HG03575 (cell line): ENCODE measurements around the gene INS.

Experiments used
- ATAC-seq: cut with Tn5 transposase; IDR thresholded peaks from one replicate; pipeline ENCODE4 v1.9.1; 2021; ENCODE audit not compliant: unreplicated experiment, insufficient number of reproducible peaks, low FRiP score; ENCODE audit errors: extremely low read depth

INS gene

DNA sequence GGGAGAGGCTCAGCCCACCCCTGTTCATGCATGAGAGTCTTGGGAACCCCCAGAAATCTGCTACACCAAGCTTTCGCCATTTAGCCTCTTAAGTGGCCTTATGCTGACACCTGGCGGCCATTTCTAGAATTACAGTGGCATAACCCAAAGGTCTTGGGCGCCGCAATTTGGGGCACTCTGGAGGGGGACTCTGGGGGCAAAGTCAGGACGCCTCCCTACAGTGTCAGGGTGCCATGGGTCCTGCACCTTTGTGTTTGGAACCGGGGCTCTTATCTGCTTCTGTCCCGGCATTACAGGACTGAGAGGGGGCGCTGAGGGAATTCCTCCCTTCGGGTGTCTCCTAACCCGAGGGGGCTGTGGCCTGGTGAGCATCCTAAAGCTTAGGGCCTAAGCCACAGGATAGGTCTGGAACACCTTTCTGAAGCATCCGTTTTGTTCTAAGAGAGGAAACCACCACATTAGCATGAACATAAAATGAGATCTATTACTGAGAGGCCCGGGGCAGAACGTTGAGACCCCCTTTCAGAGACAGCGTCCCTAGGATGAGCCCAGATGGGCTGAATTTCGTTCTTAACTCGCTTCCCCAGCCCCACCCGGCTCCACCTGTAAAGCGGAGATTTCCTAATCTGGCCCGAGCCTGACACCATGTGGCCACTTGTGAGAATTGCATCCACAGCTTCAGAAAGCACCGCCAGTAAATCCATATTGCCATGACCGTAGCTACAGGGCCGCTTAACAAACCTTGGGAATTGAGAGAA, 9.3 kb downstream of the INS start:
- no peak for ATAC-seq

- ATAC-seq = no peak
Measured at GRCh38 chr11:2149864-2150847, 10.9 kb downstream of the INS start.

DNA sequence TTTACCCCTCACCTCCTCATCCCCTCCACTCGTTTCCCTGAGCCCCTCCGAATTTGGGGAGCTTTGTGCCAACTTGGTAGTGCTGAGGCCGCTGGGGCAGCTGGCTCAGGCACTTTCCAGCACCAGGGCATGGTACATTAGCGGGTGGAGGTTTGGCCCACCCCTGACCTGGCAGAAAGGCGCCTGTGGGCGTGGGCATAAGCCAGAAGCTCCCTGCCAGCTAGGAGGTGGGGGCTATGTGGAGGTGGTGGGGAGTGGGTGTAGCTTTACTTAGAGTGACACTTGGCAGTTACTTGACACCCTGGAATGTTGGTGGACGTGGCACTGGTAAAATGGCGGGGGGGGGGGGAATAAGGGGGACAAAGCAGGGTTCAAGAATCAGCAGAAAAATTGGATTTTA, 11.5 kb downstream of the INS start:
- ATAC-seq = no peak

DNA sequence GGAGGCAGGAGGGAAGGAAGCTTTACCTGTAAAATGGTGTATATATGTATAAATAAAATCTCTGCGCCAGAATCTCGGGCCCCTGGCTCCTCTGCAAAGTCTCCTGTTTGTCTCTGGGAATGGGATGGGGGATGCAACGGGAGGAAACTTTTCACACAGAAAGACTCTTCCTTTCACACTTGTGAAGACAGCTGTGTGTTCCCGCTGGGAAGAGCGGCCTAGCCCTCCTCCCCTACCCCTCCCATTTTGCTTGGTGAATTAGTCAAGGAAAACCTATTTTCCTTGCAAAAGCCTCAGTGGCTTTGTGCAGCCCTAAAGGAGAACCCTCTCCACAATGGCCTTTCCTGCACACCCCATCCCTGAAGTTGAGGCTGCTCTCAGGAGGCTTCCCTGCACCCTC, 12.4 kb downstream of the INS start:
- no peak for ATAC-seq

- ATAC-seq = no peak
Measured at GRCh38 chr11:2147391-2147790, 13.6 kb downstream of the INS start.

DNA sequence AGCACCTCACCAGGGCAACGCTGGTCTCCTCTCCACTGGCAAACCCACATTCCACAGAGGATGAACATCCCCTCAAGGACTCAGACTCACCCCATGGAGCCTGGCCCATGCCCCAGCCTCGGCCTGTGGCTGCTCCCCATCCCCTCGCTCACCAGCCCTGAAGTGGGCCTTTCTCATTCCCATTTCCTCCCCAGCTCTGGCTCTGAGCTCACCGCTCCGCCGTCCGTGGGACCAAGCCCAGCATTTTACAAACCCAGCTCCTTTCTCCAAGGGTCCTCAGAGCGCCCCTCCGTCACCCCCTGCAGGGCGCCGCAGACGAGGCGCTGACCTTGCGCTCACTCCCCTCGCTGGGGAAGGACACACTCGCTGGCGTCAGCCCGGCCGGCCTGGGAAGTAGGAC, 15.0 kb downstream of the INS start:
- ATAC-seq = no peak

DNA sequence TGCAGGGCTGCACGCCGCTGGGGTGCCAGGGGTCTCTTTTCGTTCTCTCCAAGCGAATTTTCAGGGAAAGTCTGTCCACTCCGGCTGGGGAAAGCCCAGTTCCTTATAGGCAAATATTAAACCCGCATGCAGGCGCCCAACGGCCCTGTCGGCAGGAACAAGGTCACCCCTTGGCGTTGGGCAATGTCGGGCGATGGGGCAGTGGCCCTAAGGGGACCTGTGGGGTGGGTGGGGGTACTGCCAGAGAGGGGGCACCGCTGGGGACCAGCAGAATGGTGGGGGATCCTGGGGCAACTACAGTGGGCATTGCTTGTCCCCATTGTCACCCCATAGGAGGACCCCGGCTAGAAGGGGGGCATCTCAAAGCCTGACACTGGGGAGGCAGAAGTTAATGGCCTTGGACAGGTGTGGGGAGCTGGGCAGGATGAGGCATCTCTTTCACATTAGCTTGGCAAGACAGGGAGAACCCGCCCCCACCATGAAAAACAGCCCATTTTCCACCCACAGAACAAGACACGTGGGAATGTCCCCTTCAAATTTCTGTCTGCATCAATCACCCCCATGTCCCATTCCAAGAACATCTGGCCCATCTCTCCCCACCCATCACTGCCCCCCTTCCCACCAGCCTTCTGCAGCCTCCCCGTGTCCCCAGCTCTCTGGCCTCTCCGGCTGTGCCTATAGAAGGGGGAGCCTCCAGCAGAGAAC, 16.3 kb downstream of the INS start:
- no peak for ATAC-seq

DNA sequence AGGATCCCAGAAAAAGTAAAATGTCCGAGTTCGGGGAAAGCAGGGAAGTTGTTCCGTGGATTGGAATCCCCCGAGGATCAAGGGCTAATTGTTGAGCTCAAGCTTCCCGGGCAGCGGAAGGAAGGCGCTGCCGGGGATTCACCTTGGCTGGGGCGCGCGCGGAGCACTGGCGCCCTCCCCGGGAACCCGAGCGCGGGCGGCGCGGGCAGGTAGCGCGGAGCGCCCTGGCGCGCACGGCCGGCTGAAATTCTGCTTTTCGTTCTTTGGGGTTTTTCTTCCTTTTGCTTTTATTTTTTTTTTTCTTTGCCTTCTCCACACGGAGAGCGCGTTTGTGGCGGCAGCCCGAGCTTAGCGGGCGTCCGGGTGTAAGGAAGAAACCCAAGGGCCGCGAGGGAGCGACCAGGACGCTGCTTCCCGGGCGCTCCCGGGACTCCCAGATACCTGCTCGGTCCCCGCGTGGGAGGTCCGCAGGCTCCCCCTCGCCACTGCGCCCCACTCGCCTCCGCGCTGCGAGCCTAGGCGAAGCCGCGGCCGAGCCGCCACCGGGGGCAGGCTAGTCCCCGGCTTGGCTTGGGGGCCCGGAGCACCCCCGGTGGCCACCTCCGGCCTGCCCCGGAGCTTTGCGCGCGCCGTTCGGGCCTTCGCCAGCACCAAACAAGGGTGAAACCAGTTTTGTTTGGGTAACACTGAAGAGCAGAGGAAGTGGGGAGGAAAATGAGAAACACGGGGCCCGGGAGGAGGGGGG, 17.0 kb downstream of the INS start:
- no peak for ATAC-seq

GRCh38 chr11:2143477-2143798, 17.6 kb downstream of the INS start:
- ATAC-seq = no peak

- ATAC-seq = no peak
Measured at GRCh38 chr11:2142762-2143202, 18.2 kb downstream of the INS start.

GRCh38 chr11:2142300-2142759, 18.7 kb downstream of the INS start:
- ATAC-seq = no peak

GRCh38 chr11:2140411-2141400, 20.3 kb downstream of the INS start:
- no peak for ATAC-seq

DNA sequence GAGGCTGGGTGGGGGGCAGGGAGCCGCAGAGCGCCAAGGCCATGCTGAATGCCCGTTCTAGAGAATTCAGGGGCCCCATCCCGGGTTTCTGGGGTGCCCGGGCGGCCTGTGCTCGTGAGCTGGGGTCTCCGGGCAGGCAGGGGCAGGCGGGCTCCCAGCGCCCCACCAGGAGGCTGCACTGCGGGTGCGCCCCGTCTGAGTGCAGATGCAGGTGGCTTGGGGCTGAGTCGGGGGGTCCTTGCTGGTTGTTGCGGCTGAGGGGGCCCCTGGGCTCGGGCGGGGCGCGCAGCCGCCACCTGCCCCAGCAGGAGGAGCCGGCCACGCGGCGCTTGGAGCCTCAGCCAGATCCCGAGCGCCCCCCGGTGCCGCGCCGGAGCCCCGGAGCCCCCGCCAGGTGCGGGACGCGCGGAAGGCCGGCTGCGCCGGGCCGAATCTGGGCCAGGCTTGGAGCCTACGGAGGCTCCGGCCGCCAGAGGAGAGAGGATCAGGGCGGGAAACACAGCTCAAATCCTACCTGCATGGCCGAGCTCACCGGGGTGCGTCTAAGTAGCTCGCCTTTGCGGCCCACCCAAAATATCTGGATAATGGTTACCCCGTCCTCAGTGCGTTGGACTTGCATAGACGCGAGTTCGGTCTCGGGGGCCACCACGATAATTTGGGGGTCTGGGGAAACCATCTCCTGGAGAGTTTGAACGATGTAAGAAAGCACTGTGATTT, 21.2 kb downstream of the INS start:
- no peak for ATAC-seq

GRCh38 chr11:2139123-2139521, 21.9 kb downstream of the INS start, which contains the start of gene IGF2:
IGF2 (minus strand) TSS chr11:2139389; CDS start chr11:2135523, 3,866 bp downstream.
- ATAC-seq = no peak

DNA sequence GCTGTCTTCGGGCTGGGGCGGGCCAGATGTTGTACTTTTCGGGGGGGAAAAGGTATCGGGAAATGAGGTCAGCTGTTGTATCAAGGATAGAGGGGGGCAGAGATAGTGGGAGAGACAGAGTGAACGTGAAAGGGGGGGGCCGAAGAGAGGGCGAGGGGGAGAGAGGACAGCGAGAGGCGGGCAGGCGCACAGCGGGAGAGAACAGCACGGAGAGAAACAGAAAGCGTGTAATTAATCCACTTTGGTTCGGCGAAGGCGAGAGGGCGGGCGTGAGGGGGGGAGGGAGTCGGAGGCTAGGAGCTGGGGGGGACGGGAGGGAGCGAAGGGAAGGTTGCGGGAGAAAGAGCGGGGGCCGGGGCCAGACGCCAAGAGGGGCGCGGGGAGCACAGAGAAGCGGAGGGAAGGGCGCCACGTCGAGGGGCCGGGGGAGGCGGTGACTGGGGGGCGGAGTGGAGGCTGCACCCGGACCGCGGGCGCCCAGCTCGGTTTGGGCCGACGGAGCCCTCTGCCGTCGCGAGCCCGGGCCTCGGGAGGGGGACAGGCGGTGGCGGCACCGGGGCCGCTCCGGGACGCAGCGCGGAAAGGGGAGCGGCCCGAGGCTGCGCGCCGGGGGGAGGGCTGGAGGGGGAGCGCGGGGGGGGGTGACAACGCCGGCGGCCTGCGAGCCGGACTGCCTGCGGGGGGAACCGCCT, 22.4 kb downstream of the INS start:
- ATAC-seq = no peak

GRCh38 chr11:2138068-2138430, 23.0 kb downstream of the INS start:
- ATAC-seq = no peak
